GM03348 (cell line): ENCODE results near the gene ATP8A2.
A peak's percentile ranks its signal among the peaks of the same experiment; 100 is the strongest.
"Not testable (repeated sequence)": the region's sequence is repeated elsewhere in the genome, so short reads cannot be mapped to it uniquely, and the experiment has no call there.

Experiments used
- DNase-seq: peaks from one replicate; pipeline ENCODE4 v3.0.0; 2012; ENCODE audit warnings: low spot score

The ATP8A2 gene

GRCh38 chr13:25463496-25463895 is 91.7 kb downstream of the ATP8A2 start:
- DNase-seq: no peak

- DNase-seq: no peak
Measured at GRCh38 chr13:25466880-25467279, 95.1 kb downstream of the ATP8A2 start.

GRCh38 chr13:25468325-25469168 is 96.8 kb downstream of the ATP8A2 start:
- DNase-seq: peak; percentile 37

- no peak for DNase-seq
Measured at GRCh38 chr13:25469169-25469525, 97.4 kb downstream of the ATP8A2 start.

GRCh38 chr13:25473864-25474263 is 102.1 kb downstream of the ATP8A2 start:
- no peak for DNase-seq

- no peak for DNase-seq
Measured at GRCh38 chr13:25478186-25478585, 106.4 kb downstream of the ATP8A2 start.

GRCh38 chr13:25489238-25489637 is 117.5 kb downstream of the ATP8A2 start:
- no peak for DNase-seq

GRCh38 chr13:25490236-25490635 is 118.5 kb downstream of the ATP8A2 start:
- no peak for DNase-seq

GRCh38 chr13:25493931-25494640 is 122.3 kb downstream of the ATP8A2 start:
- DNase-seq: no peak

GRCh38 chr13:25494698-25495411 is 123.1 kb downstream of the ATP8A2 start:
- DNase-seq: no peak

GRCh38 chr13:25501231-25501630 is 129.5 kb downstream of the ATP8A2 start:
- DNase-seq: no peak

- no peak for DNase-seq
Measured at GRCh38 chr13:25502031-25502430, 130.3 kb downstream of the ATP8A2 start.

GRCh38 chr13:25502551-25502950 is 130.8 kb downstream of the ATP8A2 start:
- DNase-seq: no peak

GRCh38 chr13:25503856-25504255 is 132.1 kb downstream of the ATP8A2 start:
- DNase-seq: no peak

- DNase-seq: no peak
Measured at GRCh38 chr13:25507841-25508240, 136.1 kb downstream of the ATP8A2 start.

- not testable (repeated sequence) for DNase-seq
Measured at GRCh38 chr13:25513060-25513459, 141.3 kb downstream of the ATP8A2 start.

- DNase-seq: no peak
Measured at GRCh38 chr13:25518441-25518840, 146.7 kb downstream of the ATP8A2 start.

- DNase-seq: no peak
Measured at GRCh38 chr13:25525884-25526283, 154.1 kb downstream of the ATP8A2 start.

- DNase-seq: no peak
Measured at GRCh38 chr13:25528266-25528665, 156.5 kb downstream of the ATP8A2 start.

- DNase-seq: no peak
Measured at GRCh38 chr13:25529425-25529824, 157.7 kb downstream of the ATP8A2 start.

- DNase-seq: no peak
Measured at GRCh38 chr13:25538276-25538675, 166.5 kb downstream of the ATP8A2 start.

- DNase-seq: no peak
Measured at GRCh38 chr13:25541434-25542123, 169.8 kb downstream of the ATP8A2 start.
